ENCODE measurements around the gene IRF8. TPM values are rescaled to one million over a fixed set of nuclear protein-coding genes. Genes with fewer than 3 reads are reported as not detected.

Gene IRF8
- total and polyA plus RNA-seq, 2 of the 4 experiments (the other 2 are of a cell fraction) = not detected

GRCh38 chr16:85853547-85854545, 45.1 kb upstream of the IRF8 start (continued):
- TF ChIP-seq NFE2L2 (IDR thresholded peaks at IDR 0.05; ENCODE audit: low read depth, low read length) = no peak

- BruUV-seq (replicated peaks) = no TSS peak
- Histone ChIP-seq H3K27ac (ENCODE audit: insufficient read depth, low read length) (no peak overlapping the region), H3K79me1 (ENCODE audit: low read depth in 1 of 2, low read length in 2 of 2) (no peaks in the 10 kb centered on the region), H2BK5ac (ENCODE audit: low read depth, low read length, poor library complexity, severe bottlenecking) (no peak overlapping the region), H3K9me1 (ENCODE audit: insufficient read depth, low read length) (no peaks in the 10 kb centered on the region), H2AK9ac (replicated peaks; ENCODE audit: low read depth, low read length, poor library complexity) (no peak overlapping the region), H3K56ac (ENCODE audit: extremely low read depth, insufficient read depth, low read length) (no peak overlapping the region), H4K8ac (ENCODE audit: low read depth in 2 of 2, low read length in 2 of 2) (no peak overlapping the region), H4K5ac (ENCODE audit: low read depth, low read length) (no peak overlapping the region), H3K9me3 (ENCODE audit: control insufficient read depth, insufficient read depth, low read length) (peaks cover 11% of the 10 kb centered on the region), H3K27me3 (ENCODE audit: control insufficient read depth, insufficient read depth, low read length) (peaks cover 66% of the 10 kb centered on the region), H3K4me1 (ENCODE audit: control insufficient read depth, insufficient read depth, low read length) (no peaks in the 10 kb centered on the region), H3K14ac (replicated peaks; ENCODE audit: low read depth, low read length) (no peak overlapping the region), H3K4ac (ENCODE audit: low read depth, low read length) (no peak overlapping the region), H3K18ac (ENCODE audit: low read depth, low read length) (no peak overlapping the region), H3K4me2 (ENCODE audit: low read depth, low read length) (no peak overlapping the region), H4K91ac (ENCODE audit: insufficient read depth, low read depth, low read length) (no peak overlapping the region), H2BK20ac (ENCODE audit: low read depth, low read length) (no peak overlapping the region), H3K4me3 (ENCODE audit: insufficient read depth, low read depth, low read length) (no peak overlapping the region), H2BK15ac (ENCODE audit: low read depth, low read length) (no peak overlapping the region), H3K23ac (ENCODE audit: low read depth, low read length) (no peak overlapping the region), H2AK5ac (ENCODE audit: low read depth, low read length) (no peak overlapping the region), H3K36me3 (ENCODE audit: control insufficient read depth, insufficient read depth, low read length) (no peaks in the 10 kb centered on the region), H2BK120ac (ENCODE audit: low read depth, low read length) (no peak overlapping the region), H4K20me1 (ENCODE audit: insufficient read depth, low read length) (no peaks in the 10 kb centered on the region), H2AFZ (replicated peaks; ENCODE audit: low read length, poor library complexity) (no peak overlapping the region), H3K9ac (ENCODE audit: low read depth, low read length) (no peak overlapping the region)
- dilution Hi-C loops (cut with HindIII; ENCODE audit: low sequenced_read_pairs, unreplicated experiment) (no loop called here), intact Hi-C loops (cut with micrococcal nuclease) (no loop called here), in situ Hi-C loops (cut with MboI; ENCODE audit: low sequenced_read_pairs) (no loop called here)
- ATAC-seq (ENCODE audit: low read depth) (no peak), DNase-seq (no peak)
- ChIA-PET CTCF (interaction anchor here (0.6 kb wide), 1 partner anchor 1777 kb away, joined by 3 read pairs; no protein-coding TSS in a partner anchor), POLR2A (ENCODE audit: unreplicated experiment) (no interaction called here)
- no CpG with 5 or more reads among the region's 1 CpG for WGBS, 2 experiments (ENCODE audit: extremely low coverage in 2 of 2, insufficient read length in 1 of 2)
- TF ChIP-seq RAD21 (IDR thresholded peaks at IDR 0.05; ENCODE audit: low read length) (no peak), CHD1 (IDR thresholded peaks at IDR 0.05; ENCODE audit: low read depth, low read length) (no peak), USF2 (IDR thresholded peaks at IDR 0.05; ENCODE audit: low read depth, low read length) (no peak), SMC3 (IDR thresholded peaks at IDR 0.05; ENCODE audit: low read depth, low read length) (no peak), MXI1 (IDR thresholded peaks at IDR 0.05; ENCODE audit: borderline replicate concordance, low read depth, low read length) (no peak), NFE2L2 (IDR thresholded peaks at IDR 0.05; ENCODE audit: low read depth, low read length) (no peak), MAFK (IDR thresholded peaks at IDR 0.05; ENCODE audit: low read depth, low read length) (no peak), MAZ (IDR thresholded peaks at IDR 0.05; ENCODE audit: borderline replicate concordance, low read depth, low read length) (no peak), POLR2A (IDR thresholded peaks at IDR 0.05; ENCODE audit: low read depth, low read length) (no peak), BHLHE40 (IDR thresholded peaks at IDR 0.05; ENCODE audit: low read depth, low read length) (no peak), CTCF (conservative IDR thresholded peaks at IDR 0.05; ENCODE audit: low read depth, low read length) (no peak), FOS (IDR thresholded peaks at IDR 0.05; ENCODE audit: low read depth, low read length) (no peak), RCOR1 (IDR thresholded peaks at IDR 0.05; ENCODE audit: insufficient replicate concordance, low read length) (no peak), RFX5 (IDR thresholded peaks at IDR 0.05; ENCODE audit: low read depth, low read length) (no peak), CEBPB (IDR thresholded peaks at IDR 0.05; ENCODE audit: low read depth, low read length) (no peak)
Observed at GRCh38 chr16:85854935-85855334, 44.0 kb upstream of the IRF8 start.
